K562 (cell line): ENCODE results near the gene ZNF609. TPM values are rescaled to one million over a fixed set of nuclear protein-coding genes. Genes with fewer than 3 reads are reported as not detected.

ENCODE experiments used
- ATAC-seq: fragments of 200-7000 bp; cut with Tn5 transposase; 3 replicates; pipeline ENCODE4 v1.9.1; 2020; ENCODE audit warnings: moderate library complexity
- BruUV-seq: library from RNA; stranded (reverse); fragments of 400-500 nt; replicated peaks from 2 replicates; lab custom pipeline; 2021; lab: Mats Ljungman, UMichigan
- CTCF ChIA-PET: fragments of 300-600 bp; formaldehyde crosslinking; extraction: SDS; loops from one replicate; lab custom pipeline; 2021; ENCODE audit warnings: low intra/inter-chr PET ratio; lab: Yijun Ruan, JAX
- POLR2A ChIA-PET: fragments of 300-600, 350-650 bp; sonication (Branson Sonifier 250); formaldehyde crosslinking; extraction: SDS; loops from one replicate; lab custom pipeline; 2021; ENCODE audit warnings: antibody characterized with exemption, inconsistent platforms; lab: Yijun Ruan, JAX
- DNase-seq, 4 experiments: peaks; one replicate each; pipeline versions ENCODE4 v3.0.0 to v3.0.0-alpha.2; 2011 to 2018; ENCODE audit warnings: low spot score in 3 of 4, mixed read lengths in 3 of 4; ENCODE audit errors: extremely low read depth in 1 of 4
- FAIRE-seq: peaks from 2 replicates; lab custom pipeline; 2011; peaks lifted over from hg19 to GRCh38; lab: Jason Lieb, UNC
- H2AFZ ChIP-seq: 2 replicates; pipeline ENCODE4 v1.6.0; 2011; ENCODE audit warnings: low read depth, low read length, control low read depth, inconsistent platforms
- H3K27ac ChIP-seq: fragments of 200-600 bp; 3 replicates; pipeline ENCODE4 v1.8.0; 2011; ENCODE audit warnings: low read depth, mild to moderate bottlenecking, control low read depth, inconsistent platforms, low read length, moderate library complexity, mixed read lengths; ENCODE audit errors: extremely low read depth
- H3K27me3 ChIP-seq, 2 experiments: fragments of 300-600 bp in 1 of 2; 2 replicates in 1 of 2; 3 replicates in 1 of 2; pipeline versions ENCODE4 v1.6.0 to v1.8.0; 2011; ENCODE audit warnings: inconsistent platforms in 2 of 2, low read length in 2 of 2, mild to moderate bottlenecking in 1 of 2, mixed read lengths in 1 of 2, moderate library complexity in 1 of 2; ENCODE audit not compliant: control insufficient read depth in 2 of 2, insufficient read depth in 2 of 2
- H3K36me3 ChIP-seq: fragments of 300-600 bp; 3 replicates; pipeline ENCODE4 v1.8.0; 2011; ENCODE audit warnings: mild to moderate bottlenecking, low read length, inconsistent platforms; ENCODE audit not compliant: control insufficient read depth, insufficient read depth
- H3K4me1 ChIP-seq, 2 experiments: fragments of 200-600 bp in 1 of 2; replicated peaks in 1 of 2; 2 replicates in 1 of 2; 3 replicates in 1 of 2; pipeline versions ENCODE4 v1.5.1 to v1.8.0; 2011; ENCODE audit warnings: inconsistent platforms in 2 of 2, low read length in 2 of 2, mild to moderate bottlenecking in 1 of 2, mixed read lengths in 1 of 2, moderate library complexity in 1 of 2; ENCODE audit not compliant: control insufficient read depth in 2 of 2, insufficient read depth in 2 of 2
- H3K4me2 ChIP-seq: 2 replicates; pipeline ENCODE4 v1.6.1; 2011; ENCODE audit warnings: low read length, control low read depth, inconsistent platforms, mixed read lengths; ENCODE audit not compliant: insufficient read depth
- H3K4me3 ChIP-seq: fragments of 200-600 bp; sonication (generic), shearing (Covaris generic); 2 replicates; pipeline ENCODE4 v1.5.1; 2016; ENCODE audit warnings: control low read depth, inconsistent platforms
- H3K79me2 ChIP-seq: fragments of 200-600 bp; 3 replicates; pipeline ENCODE4 v1.8.0; 2011; ENCODE audit warnings: low read length, inconsistent platforms; ENCODE audit not compliant: control insufficient read depth, insufficient read depth
- H3K9ac ChIP-seq, 2 experiments: 2 replicates each; pipeline versions ENCODE4 v1.6.0 to v1.6.1; 2011; ENCODE audit warnings: low read depth in 2 of 2, low read length in 2 of 2, control low read depth in 1 of 2, inconsistent platforms in 1 of 2, mild to moderate bottlenecking in 1 of 2, mixed read lengths in 1 of 2; ENCODE audit not compliant: insufficient read depth in 1 of 2
- H3K9me1 ChIP-seq: one replicate; pipeline ENCODE4 v1.6.0; 2011; ENCODE audit warnings: inconsistent platforms, mild to moderate bottlenecking, low read length, moderate library complexity; ENCODE audit not compliant: control insufficient read depth, insufficient read depth
- H3K9me3 ChIP-seq: replicated peaks from 2 replicates; pipeline ENCODE4 v1.5.1; 2011; ENCODE audit warnings: low read depth, low read length, inconsistent platforms; ENCODE audit not compliant: control insufficient read depth, insufficient read depth
- H4K20me1 ChIP-seq: replicated peaks from 2 replicates; pipeline ENCODE4 v1.6.1; 2011; ENCODE audit warnings: low read length, inconsistent platforms, mixed read lengths; ENCODE audit not compliant: control insufficient read depth, insufficient read depth
- CEBPB ChIP-seq: fragments of 450-650 bp; IDR thresholded peaks from 2 replicates; pipeline ENCODE4 v1.6.1; 2016; ENCODE audit warnings: missing genetic modification characterization, missing compliant biosample characterization
- CEBPG ChIP-seq, 3 experiments: fragments of 200-800 bp in 1 of 3; sonication (Bioruptor generic) in 1 of 3; sonication (generic) in 1 of 3; formaldehyde crosslinking in 1 of 3; IDR thresholded peaks in 2 of 3; conservative IDR thresholded peaks in 1 of 3; 2 replicates each; pipeline versions ENCODE4 v1.6.1 to v1.8.0; 2016 to 2022; ENCODE audit warnings: missing compliant biosample characterization in 2 of 3, missing genetic modification characterization in 2 of 3, mild to moderate bottlenecking in 1 of 3, missing genetic modification reagents in 1 of 3
- EP300 ChIP-seq: IDR thresholded peaks from 2 replicates; pipeline ENCODE4 v1.6.1; 2012; ENCODE audit warnings: low read length, improper control_type of control experiment
- HSF4 ChIP-seq: fragments of 250-450 bp; sonication (Bioruptor Pico); IDR thresholded peaks from 2 replicates; pipeline ENCODE4 v2.1.2; 2022; ENCODE audit warnings: mild to moderate bottlenecking, moderate library complexity, borderline replicate concordance
- SMAD3 ChIP-seq: fragments of 450-650 bp; formaldehyde crosslinking; conservative IDR thresholded peaks from 2 replicates; pipeline ENCODE4 v1.4.0; 2020; ENCODE audit warnings: mild to moderate bottlenecking
- ZNF263 ChIP-seq: sonication (generic); formaldehyde crosslinking; IDR thresholded peaks from 2 replicates; pipeline ENCODE4 v1.8.0; 2022; ENCODE audit warnings: mild to moderate bottlenecking, missing genetic modification reagents, borderline replicate concordance
- WGBS: fragments of 100-300 bp; shearing (Covaris generic); methylation state at CpG from one replicate; pipeline ENCODE4 v1.1.6; 2016; ENCODE audit warnings: low coverage, mixed read lengths; ENCODE audit not compliant: insufficient coverage; ENCODE audit errors: missing lambda C conversion rate; 5-methylcytosine and 5-hydroxymethylcytosine counted together
- in situ Hi-C: fragments of 300-500 bp; cut with MboI; formaldehyde crosslinking; loops from 4 replicates; pipeline ENCODE4 v1.15.0; 2018; ENCODE audit warnings: inconsistent platforms, mixed read lengths
- intact Hi-C: fragments of 100-400 bp; cut with micrococcal nuclease; formaldehyde crosslinking; loops from 2 replicates; pipeline ENCODE4 v1.14.2; 2022
- polyA plus RNA-seq, 8 experiments: library from polyadenylated mRNA; depleted of rRNA in 4 of 8; stranded (reverse) in 5 of 8; unstranded in 3 of 8; fragments of >200 nt; fragmentation: Nextera tagmentation in 2 of 8; fragmentation: Illumina TruSeq in 1 of 8; extraction: Ambion mirVana in 2 of 8; extraction: Trizol in 1 of 8; gene quantifications; 2 replicates each; pipeline versions ENCODE4 v1.2.1 to v1.2.3, GENCODE V29; 2011 to 2014; ENCODE audit warnings: inconsistent platforms in 1 of 8, missing spikeins in 1 of 8
- total RNA-seq, 7 experiments: library from RNA; depleted of rRNA in 6 of 7; stranded (reverse); fragments of >200 nt in 6 of 7; fragmentation: Illumina TruSeq in 2 of 7; extraction: Trizol in 2 of 7; gene quantifications; 2 replicates each; pipeline versions ENCODE4 v1.2.1 to v1.2.3, GENCODE V29; 2011 to 2021; ENCODE audit warnings: low replicate concordance in 1 of 7
- TF ChIP-seq, protein P1 (sequence below), 2 experiments: IDR thresholded peaks; 2 replicates each; pipeline ENCODE4 v1.6.1; 2011; ENCODE audit warnings: borderline replicate concordance in 1 of 2, control low read depth in 1 of 2, low read depth in 1 of 2, low read length in 1 of 2, mild to moderate bottlenecking in 1 of 2, mixed read lengths in 1 of 2, moderate library complexity in 1 of 2; ENCODE audit not compliant: insufficient read depth in 1 of 2, insufficient read length in 1 of 2, poor library complexity in 1 of 2, severe bottlenecking in 1 of 2; ENCODE audit errors: extremely low read depth in 1 of 2

ZNF609 gene
- total and polyA plus RNA-seq, 9 of the 15 experiments (the other 6 are each of a cell fraction or from before 2014, with no cell fraction given), result 3.0 to 38.7 (median 17.8) TPM

DNA sequence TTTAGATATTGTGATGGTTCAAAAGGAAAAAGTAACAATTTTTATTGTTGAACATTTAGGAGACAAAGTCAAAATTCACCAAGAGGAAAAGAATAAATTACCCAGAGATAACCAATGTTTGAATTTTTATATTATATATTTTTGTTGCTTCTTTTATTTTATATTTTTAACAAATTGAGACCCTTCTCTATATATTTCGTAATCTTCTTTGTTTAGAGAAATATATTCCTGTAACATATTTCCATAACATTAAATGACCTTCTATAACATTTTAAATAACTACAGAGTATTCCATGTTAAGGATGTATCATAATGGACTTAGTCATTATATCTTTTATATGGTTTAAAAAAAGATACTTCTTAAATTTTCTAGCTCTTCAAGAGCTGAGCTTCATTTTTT is 187.0 kb downstream of the ZNF609 start:
- Histone ChIP-seq H3K27me3 (no peaks in the 10 kb centered on the region), H3K4me1 (no peaks in the 10 kb centered on the region; a peak in 2 of 5 replicates), H3K9ac (no peak overlapping the region), H3K27ac (no peak overlapping the region), H4K20me1 (no peaks in the 10 kb centered on the region), H3K9me1 (no peaks in the 10 kb centered on the region), H3K4me2 (no peak overlapping the region), H3K36me3 (no peaks in the 10 kb centered on the region; the same call in 2 of the 3 replicates), H2AFZ (no peak overlapping the region), H3K79me2 (peaks cover 23% of the 10 kb centered on the region), H3K9me3 (no peaks in the 10 kb centered on the region), H3K4me3 (no peak overlapping the region)
- ChIA-PET POLR2A (interaction anchor here (0.6 to 1.3 kb wide), 3 partner anchors 12 to 120 kb away, joined by 3 to 6 read pairs (median 3); no protein-coding TSS in a partner anchor), CTCF (no interaction called here)
- DNase-seq (no peak), ATAC-seq (no peak), FAIRE-seq (no peak)
- intact Hi-C loops (no loop called here), in situ Hi-C loops (no loop called here)
- WGBS, result 82% methylated on average over 1 of the region's 1 CpG
- TF ChIP-seq, protein P1, sequence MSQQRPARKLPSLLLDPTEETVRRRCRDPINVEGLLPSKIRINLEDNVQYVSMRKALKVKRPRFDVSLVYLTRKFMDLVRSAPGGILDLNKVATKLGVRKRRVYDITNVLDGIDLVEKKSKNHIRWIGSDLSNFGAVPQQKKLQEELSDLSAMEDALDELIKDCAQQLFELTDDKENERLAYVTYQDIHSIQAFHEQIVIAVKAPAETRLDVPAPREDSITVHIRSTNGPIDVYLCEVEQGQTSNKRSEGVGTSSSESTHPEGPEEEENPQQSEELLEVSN (IDR thresholded peaks at IDR 0.05; ENCODE audit: borderline replicate concordance in 1 of 2, extremely low read depth in 1 of 2, insufficient read depth in 1 of 2, insufficient read length in 1 of 2, low read depth in 1 of 2, low read length in 1 of 2, poor library complexity in 1 of 2, severe bottlenecking in 1 of 2), result no peak
- no peak for TF ChIP-seq HSF4
- TF ChIP-seq SMAD3, result no peak
- TF ChIP-seq CEBPB (tag), result peak; percentile 60
- no peak for TF ChIP-seq ZNF263 (CRISPR knock-in tag)
- TF ChIP-seq CEBPG (CRISPR knock-in tag; IDR thresholded peaks at IDR 0.05), result no peak
- peak; percentile 36 to 73; a peak in 2 of 4 replicates for TF ChIP-seq CEBPG (tag; conservative IDR thresholded peaks at IDR 0.05 in 1 of 2, IDR thresholded peaks at IDR 0.05 in 1 of 2)
- no peak for TF ChIP-seq EP300
- no TSS peak for BruUV-seq
